GM23338 (cell line): ENCODE data around the gene SFMBT2. TPM values are rescaled to one million over a fixed set of nuclear protein-coding genes. Genes with fewer than 3 reads are reported as not detected.

Source experiments
- ATAC-seq: fragments of 200-7000 bp; cut with Tn5 transposase; 3 replicates; pipeline ENCODE4 v1.9.1; 2020
- DNase-seq: peaks from one replicate; pipeline ENCODE4 v3.0.0-alpha.2; 2015; ENCODE audit warnings: low spot score
- H2AFZ ChIP-seq: fragments of 200-600 bp; sonication (generic); 2 replicates; pipeline ENCODE4 v1.8.0; 2016; ENCODE audit warnings: antibody characterized with exemption, mild to moderate bottlenecking, moderate library complexity
- H3F3A ChIP-seq: fragments of 200-600 bp; sonication (generic); replicated peaks from 2 replicates; pipeline ENCODE4 v1.8.0; 2017; ENCODE audit warnings: antibody characterized with exemption, mixed run types, low read depth
- H3K27ac ChIP-seq: fragments of 200-600 bp; sonication (generic); 2 replicates; pipeline ENCODE4 v1.6.1; 2016; ENCODE audit warnings: low read depth
- H3K27me3 ChIP-seq: fragments of 200-600 bp; sonication (generic); 2 replicates; pipeline ENCODE4 v1.8.0; 2016; ENCODE audit warnings: mild to moderate bottlenecking, mixed run types, moderate library complexity; ENCODE audit not compliant: insufficient read depth
- H3K36me3 ChIP-seq: fragments of 200-600 bp; sonication (generic); 2 replicates; pipeline ENCODE4 v1.8.0; 2016; ENCODE audit warnings: mild to moderate bottlenecking; ENCODE audit not compliant: insufficient read depth
- H3K4me1 ChIP-seq: fragments of 200-600 bp; sonication (generic); 2 replicates; pipeline ENCODE4 v1.8.0; 2016; ENCODE audit warnings: mild to moderate bottlenecking, moderate library complexity; ENCODE audit not compliant: insufficient read depth
- H3K4me2 ChIP-seq: fragments of 200-600 bp; sonication (generic); 2 replicates; pipeline ENCODE4 v1.7.1; 2017; ENCODE audit warnings: mixed run types
- H3K4me3 ChIP-seq: fragments of 200-600 bp; sonication (generic); 2 replicates; pipeline ENCODE4 v1.6.1; 2016; ENCODE audit warnings: mixed run types
- H3K79me2 ChIP-seq: fragments of 200-600 bp; sonication (generic); replicated peaks from 2 replicates; pipeline ENCODE4 v1.8.0; 2017; ENCODE audit warnings: mild to moderate bottlenecking; ENCODE audit not compliant: insufficient read depth
- H3K9me2 ChIP-seq: fragments of 200-600 bp; sonication (generic); 2 replicates; pipeline ENCODE4 v1.8.0; 2017; ENCODE audit not compliant: insufficient read depth
- H4K20me1 ChIP-seq: fragments of 200-600 bp; sonication (generic); replicated peaks from 2 replicates; pipeline ENCODE4 v1.8.0; 2017; ENCODE audit warnings: mild to moderate bottlenecking; ENCODE audit not compliant: insufficient read depth
- H3K27ac Mint-ChIP-seq: 2 replicates; pipeline ENCODE4 v1.8.0; 2020; ENCODE audit warnings: inconsistent platforms, mild to moderate bottlenecking, moderate library complexity, mixed read lengths
- H3K27me3 Mint-ChIP-seq: 3 replicates; pipeline ENCODE4 v1.8.0; 2022; ENCODE audit warnings: low read depth, mild to moderate bottlenecking, moderate library complexity, mixed read lengths, inconsistent platforms; ENCODE audit not compliant: insufficient read depth, poor library complexity
- H3K36me3 Mint-ChIP-seq: 3 replicates; pipeline ENCODE4 v1.8.0; 2021; ENCODE audit warnings: low read depth, mild to moderate bottlenecking, inconsistent platforms, moderate library complexity, mixed read lengths
- H3K4me1 Mint-ChIP-seq: 3 replicates; pipeline ENCODE4 v1.8.0; 2020; ENCODE audit warnings: mild to moderate bottlenecking, inconsistent platforms, mixed read lengths
- H3K4me3 Mint-ChIP-seq: 3 replicates; pipeline ENCODE4 v1.8.0; 2021; ENCODE audit warnings: moderate library complexity, mild to moderate bottlenecking, inconsistent platforms, mixed read lengths
- H3K9me3 Mint-ChIP-seq: 3 replicates; pipeline ENCODE4 v1.8.0; 2020; ENCODE audit warnings: moderate library complexity, mild to moderate bottlenecking, inconsistent platforms, mixed read lengths
- CREB1 ChIP-seq: fragments of 250-450 bp; sonication (Bioruptor Pico); IDR thresholded peaks from 2 replicates; pipeline ENCODE4 v1.5.0; 2020; ENCODE audit warnings: low read depth, mild to moderate bottlenecking, moderate library complexity
- EZH2 ChIP-seq: fragments of 200-600 bp; sonication (generic); IDR thresholded peaks from one replicate; pipeline ENCODE4 v1.8.0; 2017; ENCODE audit warnings: antibody characterized with exemption, mild to moderate bottlenecking, low read depth; ENCODE audit not compliant: unreplicated experiment
- EZH2phosphoT487 ChIP-seq: fragments of 200-600 bp; sonication (generic); IDR thresholded peaks from one replicate; pipeline ENCODE4 v1.8.1; 2018; ENCODE audit warnings: antibody characterized with exemption; ENCODE audit not compliant: unreplicated experiment
- JUNB ChIP-seq: IDR thresholded peaks from one replicate; pipeline ENCODE4 v1.6.1; 2016; ENCODE audit warnings: antibody characterized with exemption; ENCODE audit not compliant: unreplicated experiment
- NANOG ChIP-seq: IDR thresholded peaks from 2 replicates; pipeline ENCODE4 v1.6.1; 2016; ENCODE audit warnings: antibody characterized with exemption, borderline replicate concordance
- POLR2AphosphoS5 ChIP-seq: IDR thresholded peaks from 2 replicates; pipeline ENCODE4 v1.6.1; 2016; ENCODE audit warnings: antibody characterized with exemption, low read depth
- STAT1 ChIP-seq: IDR thresholded peaks from one replicate; pipeline ENCODE4 v1.6.1; 2016; ENCODE audit warnings: antibody characterized with exemption; ENCODE audit not compliant: unreplicated experiment
- ZNF114 ChIP-seq: fragments of 250-450 bp; sonication (Bioruptor Pico); IDR thresholded peaks from 2 replicates; pipeline ENCODE4 v1.5.0; 2020; ENCODE audit warnings: mild to moderate bottlenecking, moderate library complexity
- ZNF331 ChIP-seq: fragments of 250-450 bp; sonication (Bioruptor Pico); IDR thresholded peaks from 2 replicates; pipeline ENCODE4 v1.5.0; 2020; ENCODE audit warnings: low read depth, mild to moderate bottlenecking, moderate library complexity
- polyA plus RNA-seq: library from polyadenylated mRNA; unstranded; fragments of >200 nt; fragmentation: Nextera tagmentation; extraction: Ambion mirVana; gene quantifications from 2 replicates; pipeline ENCODE4 v1.2.1, GENCODE V29; 2016
- total RNA-seq: library from RNA; depleted of rRNA; stranded (reverse); fragments of >200 nt; shearing (Covaris generic); gene quantifications from 2 replicates; pipeline ENCODE4 v1.2.3, GENCODE V29; 2014
- TF ChIP-seq, protein P1 (sequence below), 2 experiments: fragments of 200-600 bp in 1 of 2; sonication (generic) in 1 of 2; conservative IDR thresholded peaks; 2 replicates each; pipeline versions ENCODE4 v1.5.1 to v1.6.1; 2016 to 2017; ENCODE audit warnings: antibody characterized with exemption in 2 of 2, low read depth in 2 of 2, mild to moderate bottlenecking in 2 of 2, moderate library complexity in 1 of 2
- TF ChIP-seq, protein P2 (sequence below): fragments of 250-450 bp; sonication (Bioruptor Pico); IDR thresholded peaks from 2 replicates; pipeline ENCODE4 v1.5.0; 2020; ENCODE audit warnings: mild to moderate bottlenecking, moderate library complexity
- TF ChIP-seq, protein P3 (sequence below): IDR thresholded peaks from one replicate; pipeline ENCODE4 v1.6.1; 2018; ENCODE audit warnings: antibody characterized with exemption; ENCODE audit not compliant: unreplicated experiment
- TF ChIP-seq, protein P4 (sequence below): IDR thresholded peaks from 2 replicates; pipeline ENCODE4 v1.6.1; 2016; ENCODE audit warnings: antibody characterized with exemption

The SFMBT2 gene
- total and polyA plus RNA-seq, 2 experiments from 2014 or later, result 2.7 to 6.7 TPM

DNA sequence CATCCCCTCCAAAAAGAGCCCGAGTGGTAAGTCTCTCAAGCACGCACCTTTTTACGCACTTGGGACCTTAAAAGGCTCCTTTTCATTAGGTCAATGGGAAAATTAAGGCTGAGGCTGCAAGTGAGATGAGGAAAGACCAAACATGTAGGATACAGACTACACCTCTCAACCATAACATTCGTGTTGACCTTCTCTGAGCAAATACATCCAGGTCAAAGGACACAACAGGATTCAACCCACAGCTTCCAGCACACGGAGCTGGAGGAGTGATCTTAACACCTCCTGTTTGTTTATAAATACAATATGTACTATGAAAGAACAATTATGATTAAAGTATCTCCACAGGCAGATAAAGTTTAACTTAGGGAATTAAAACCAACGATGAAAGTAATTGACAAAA, 9.7 kb downstream of the SFMBT2 start:
- Mint-ChIP-seq H3K27ac (no peak overlapping the region), H3K9me3 (no peaks in the 10 kb centered on the region), H3K27me3 (peaks cover 2% of the 10 kb centered on the region), H3K36me3 (no peaks in the 10 kb centered on the region; the same call in 2 of the 3 replicates), H3K4me3 (no peak overlapping the region), H3K4me1 (peaks cover 13% of the 10 kb centered on the region; the same call in 2 of the 3 replicates)
- H3K27ac ChIP-seq, result no peak overlapping the region
- no peaks in the 10 kb centered on the region for H3F3A ChIP-seq
- H4K20me1 ChIP-seq, result peaks cover 10% of the 10 kb centered on the region
- H2AFZ ChIP-seq, result no peak overlapping the region
- peaks cover 70% of the 10 kb centered on the region for H3K79me2 ChIP-seq
- no peak overlapping the region for H3K4me3 ChIP-seq
- TF ChIP-seq ZNF114 (CRISPR knock-in tag), result no peak
- no peak for TF ChIP-seq EZH2
- TF ChIP-seq, protein P1, sequence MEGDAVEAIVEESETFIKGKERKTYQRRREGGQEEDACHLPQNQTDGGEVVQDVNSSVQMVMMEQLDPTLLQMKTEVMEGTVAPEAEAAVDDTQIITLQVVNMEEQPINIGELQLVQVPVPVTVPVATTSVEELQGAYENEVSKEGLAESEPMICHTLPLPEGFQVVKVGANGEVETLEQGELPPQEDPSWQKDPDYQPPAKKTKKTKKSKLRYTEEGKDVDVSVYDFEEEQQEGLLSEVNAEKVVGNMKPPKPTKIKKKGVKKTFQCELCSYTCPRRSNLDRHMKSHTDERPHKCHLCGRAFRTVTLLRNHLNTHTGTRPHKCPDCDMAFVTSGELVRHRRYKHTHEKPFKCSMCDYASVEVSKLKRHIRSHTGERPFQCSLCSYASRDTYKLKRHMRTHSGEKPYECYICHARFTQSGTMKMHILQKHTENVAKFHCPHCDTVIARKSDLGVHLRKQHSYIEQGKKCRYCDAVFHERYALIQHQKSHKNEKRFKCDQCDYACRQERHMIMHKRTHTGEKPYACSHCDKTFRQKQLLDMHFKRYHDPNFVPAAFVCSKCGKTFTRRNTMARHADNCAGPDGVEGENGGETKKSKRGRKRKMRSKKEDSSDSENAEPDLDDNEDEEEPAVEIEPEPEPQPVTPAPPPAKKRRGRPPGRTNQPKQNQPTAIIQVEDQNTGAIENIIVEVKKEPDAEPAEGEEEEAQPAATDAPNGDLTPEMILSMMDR (conservative IDR thresholded peaks at IDR 0.05; ENCODE audit: low read depth in 2 of 2), result no peak
- no peak for TF ChIP-seq STAT1
- TF ChIP-seq NANOG, result no peak
- TF ChIP-seq POLR2AphosphoS5, result no peak
- no peak for TF ChIP-seq JUNB
- no peak for TF ChIP-seq EZH2phosphoT487
- no peak for TF ChIP-seq ZNF331
- TF ChIP-seq, protein P2, sequence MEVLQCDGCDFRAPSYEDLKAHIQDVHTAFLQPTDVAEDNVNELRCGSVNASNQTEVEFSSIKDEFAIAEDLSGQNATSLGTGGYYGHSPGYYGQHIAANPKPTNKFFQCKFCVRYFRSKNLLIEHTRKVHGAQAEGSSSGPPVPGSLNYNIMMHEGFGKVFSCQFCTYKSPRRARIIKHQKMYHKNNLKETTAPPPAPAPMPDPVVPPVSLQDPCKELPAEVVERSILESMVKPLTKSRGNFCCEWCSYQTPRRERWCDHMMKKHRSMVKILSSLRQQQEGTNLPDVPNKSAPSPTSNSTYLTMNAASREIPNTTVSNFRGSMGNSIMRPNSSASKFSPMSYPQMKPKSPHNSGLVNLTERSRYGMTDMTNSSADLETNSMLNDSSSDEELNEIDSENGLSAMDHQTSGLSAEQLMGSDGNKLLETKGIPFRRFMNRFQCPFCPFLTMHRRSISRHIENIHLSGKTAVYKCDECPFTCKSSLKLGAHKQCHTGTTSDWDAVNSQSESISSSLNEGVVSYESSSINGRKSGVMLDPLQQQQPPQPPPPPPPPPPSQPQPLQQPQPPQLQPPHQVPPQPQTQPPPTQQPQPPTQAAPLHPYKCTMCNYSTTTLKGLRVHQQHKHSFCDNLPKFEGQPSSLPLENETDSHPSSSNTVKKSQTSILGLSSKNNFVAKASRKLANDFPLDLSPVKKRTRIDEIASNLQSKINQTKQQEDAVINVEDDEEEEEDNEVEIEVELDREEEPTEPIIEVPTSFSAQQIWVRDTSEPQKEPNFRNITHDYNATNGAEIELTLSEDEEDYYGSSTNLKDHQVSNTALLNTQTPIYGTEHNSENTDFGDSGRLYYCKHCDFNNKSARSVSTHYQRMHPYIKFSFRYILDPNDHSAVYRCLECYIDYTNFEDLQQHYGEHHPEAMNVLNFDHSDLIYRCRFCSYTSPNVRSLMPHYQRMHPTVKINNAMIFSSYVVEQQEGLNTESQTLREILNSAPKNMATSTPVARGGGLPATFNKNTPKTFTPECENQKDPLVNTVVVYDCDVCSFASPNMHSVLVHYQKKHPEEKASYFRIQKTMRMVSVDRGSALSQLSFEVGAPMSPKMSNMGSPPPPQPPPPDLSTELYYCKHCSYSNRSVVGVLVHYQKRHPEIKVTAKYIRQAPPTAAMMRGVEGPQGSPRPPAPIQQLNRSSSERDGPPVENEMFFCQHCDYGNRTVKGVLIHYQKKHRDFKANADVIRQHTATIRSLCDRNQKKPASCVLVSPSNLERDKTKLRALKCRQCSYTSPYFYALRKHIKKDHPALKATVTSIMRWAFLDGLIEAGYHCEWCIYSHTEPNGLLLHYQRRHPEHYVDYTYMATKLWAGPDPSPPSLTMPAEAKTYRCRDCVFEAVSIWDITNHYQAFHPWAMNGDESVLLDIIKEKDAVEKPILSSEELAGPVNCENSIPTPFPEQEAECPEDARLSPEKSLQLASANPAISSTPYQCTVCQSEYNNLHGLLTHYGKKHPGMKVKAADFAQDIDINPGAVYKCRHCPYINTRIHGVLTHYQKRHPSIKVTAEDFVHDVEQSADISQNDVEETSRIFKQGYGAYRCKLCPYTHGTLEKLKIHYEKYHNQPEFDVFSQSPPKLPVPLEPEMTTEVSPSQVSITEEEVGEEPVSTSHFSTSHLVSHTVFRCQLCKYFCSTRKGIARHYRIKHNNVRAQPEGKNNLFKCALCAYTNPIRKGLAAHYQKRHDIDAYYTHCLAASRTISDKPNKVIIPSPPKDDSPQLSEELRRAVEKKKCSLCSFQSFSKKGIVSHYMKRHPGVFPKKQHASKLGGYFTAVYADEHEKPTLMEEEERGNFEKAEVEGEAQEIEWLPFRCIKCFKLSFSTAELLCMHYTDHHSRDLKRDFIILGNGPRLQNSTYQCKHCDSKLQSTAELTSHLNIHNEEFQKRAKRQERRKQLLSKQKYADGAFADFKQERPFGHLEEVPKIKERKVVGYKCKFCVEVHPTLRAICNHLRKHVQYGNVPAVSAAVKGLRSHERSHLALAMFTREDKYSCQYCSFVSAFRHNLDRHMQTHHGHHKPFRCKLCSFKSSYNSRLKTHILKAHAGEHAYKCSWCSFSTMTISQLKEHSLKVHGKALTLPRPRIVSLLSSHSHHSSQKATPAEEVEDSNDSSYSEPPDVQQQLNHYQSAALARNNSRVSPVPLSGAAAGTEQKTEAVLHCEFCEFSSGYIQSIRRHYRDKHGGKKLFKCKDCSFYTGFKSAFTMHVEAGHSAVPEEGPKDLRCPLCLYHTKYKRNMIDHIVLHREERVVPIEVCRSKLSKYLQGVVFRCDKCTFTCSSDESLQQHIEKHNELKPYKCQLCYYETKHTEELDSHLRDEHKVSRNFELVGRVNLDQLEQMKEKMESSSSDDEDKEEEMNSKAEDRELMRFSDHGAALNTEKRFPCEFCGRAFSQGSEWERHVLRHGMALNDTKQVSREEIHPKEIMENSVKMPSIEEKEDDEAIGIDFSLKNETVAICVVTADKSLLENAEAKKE, result no peak
- TF ChIP-seq, protein P3, sequence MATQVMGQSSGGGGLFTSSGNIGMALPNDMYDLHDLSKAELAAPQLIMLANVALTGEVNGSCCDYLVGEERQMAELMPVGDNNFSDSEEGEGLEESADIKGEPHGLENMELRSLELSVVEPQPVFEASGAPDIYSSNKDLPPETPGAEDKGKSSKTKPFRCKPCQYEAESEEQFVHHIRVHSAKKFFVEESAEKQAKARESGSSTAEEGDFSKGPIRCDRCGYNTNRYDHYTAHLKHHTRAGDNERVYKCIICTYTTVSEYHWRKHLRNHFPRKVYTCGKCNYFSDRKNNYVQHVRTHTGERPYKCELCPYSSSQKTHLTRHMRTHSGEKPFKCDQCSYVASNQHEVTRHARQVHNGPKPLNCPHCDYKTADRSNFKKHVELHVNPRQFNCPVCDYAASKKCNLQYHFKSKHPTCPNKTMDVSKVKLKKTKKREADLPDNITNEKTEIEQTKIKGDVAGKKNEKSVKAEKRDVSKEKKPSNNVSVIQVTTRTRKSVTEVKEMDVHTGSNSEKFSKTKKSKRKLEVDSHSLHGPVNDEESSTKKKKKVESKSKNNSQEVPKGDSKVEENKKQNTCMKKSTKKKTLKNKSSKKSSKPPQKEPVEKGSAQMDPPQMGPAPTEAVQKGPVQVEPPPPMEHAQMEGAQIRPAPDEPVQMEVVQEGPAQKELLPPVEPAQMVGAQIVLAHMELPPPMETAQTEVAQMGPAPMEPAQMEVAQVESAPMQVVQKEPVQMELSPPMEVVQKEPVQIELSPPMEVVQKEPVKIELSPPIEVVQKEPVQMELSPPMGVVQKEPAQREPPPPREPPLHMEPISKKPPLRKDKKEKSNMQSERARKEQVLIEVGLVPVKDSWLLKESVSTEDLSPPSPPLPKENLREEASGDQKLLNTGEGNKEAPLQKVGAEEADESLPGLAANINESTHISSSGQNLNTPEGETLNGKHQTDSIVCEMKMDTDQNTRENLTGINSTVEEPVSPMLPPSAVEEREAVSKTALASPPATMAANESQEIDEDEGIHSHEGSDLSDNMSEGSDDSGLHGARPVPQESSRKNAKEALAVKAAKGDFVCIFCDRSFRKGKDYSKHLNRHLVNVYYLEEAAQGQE, result no peak
- TF ChIP-seq CREB1 (CRISPR knock-in tag), result no peak
- TF ChIP-seq, protein P4, sequence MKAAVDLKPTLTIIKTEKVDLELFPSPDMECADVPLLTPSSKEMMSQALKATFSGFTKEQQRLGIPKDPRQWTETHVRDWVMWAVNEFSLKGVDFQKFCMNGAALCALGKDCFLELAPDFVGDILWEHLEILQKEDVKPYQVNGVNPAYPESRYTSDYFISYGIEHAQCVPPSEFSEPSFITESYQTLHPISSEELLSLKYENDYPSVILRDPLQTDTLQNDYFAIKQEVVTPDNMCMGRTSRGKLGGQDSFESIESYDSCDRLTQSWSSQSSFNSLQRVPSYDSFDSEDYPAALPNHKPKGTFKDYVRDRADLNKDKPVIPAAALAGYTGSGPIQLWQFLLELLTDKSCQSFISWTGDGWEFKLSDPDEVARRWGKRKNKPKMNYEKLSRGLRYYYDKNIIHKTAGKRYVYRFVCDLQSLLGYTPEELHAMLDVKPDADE, result no peak
- no peak overlapping the region for H3K4me2 ChIP-seq
- ATAC-seq, result no peak
- no peaks in the 10 kb centered on the region for H3K9me2 ChIP-seq
- peaks cover 5% of the 10 kb centered on the region for H3K27me3 ChIP-seq
- DNase-seq, result no peak
- H3K36me3 ChIP-seq, result no peaks in the 10 kb centered on the region
- peaks cover 17% of the 10 kb centered on the region for H3K4me1 ChIP-seq
